GM18951 (cell line): ENCODE results near the gene QDPR.

ENCODE experiments used
- POLR2A ChIP-seq: IDR thresholded peaks from 4 replicates; pipeline ENCODE4 v1.6.1; 2011; ENCODE audit warnings: mild to moderate bottlenecking; ENCODE audit not compliant: insufficient read length, insufficient read depth; ENCODE audit errors: extremely low read depth
- in situ Hi-C: fragments of 300-500 bp; cut with MboI; formaldehyde crosslinking; loops from one replicate; pipeline ENCODE4 v1.12.0; 2022; ENCODE audit warnings: low sequenced_read_pairs, mixed read lengths, inconsistent platforms; ENCODE audit not compliant: unreplicated experiment

The QDPR gene

DNA sequence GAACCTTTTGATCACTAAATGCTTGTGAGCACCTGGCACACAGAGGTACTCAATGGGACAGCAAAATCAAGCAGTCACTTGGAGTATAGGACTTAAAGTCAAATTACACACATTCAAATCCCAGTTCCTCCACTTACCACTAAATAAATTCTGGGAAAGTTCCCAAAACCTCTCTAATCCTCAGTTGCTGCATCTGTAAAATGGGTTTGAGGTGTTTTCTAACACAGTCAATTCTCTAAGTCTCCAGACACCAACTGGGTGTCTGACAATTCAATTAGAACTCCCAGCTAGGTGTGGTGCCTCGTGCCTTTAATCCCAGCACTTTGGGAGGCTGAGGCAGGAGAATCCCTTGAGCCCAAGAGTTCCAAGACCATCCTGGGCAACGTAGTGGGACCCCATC lies 19.0 kb downstream of the QDPR start:
- no peak for TF ChIP-seq POLR2A
- in situ Hi-C loops, result no loop called here

DNA sequence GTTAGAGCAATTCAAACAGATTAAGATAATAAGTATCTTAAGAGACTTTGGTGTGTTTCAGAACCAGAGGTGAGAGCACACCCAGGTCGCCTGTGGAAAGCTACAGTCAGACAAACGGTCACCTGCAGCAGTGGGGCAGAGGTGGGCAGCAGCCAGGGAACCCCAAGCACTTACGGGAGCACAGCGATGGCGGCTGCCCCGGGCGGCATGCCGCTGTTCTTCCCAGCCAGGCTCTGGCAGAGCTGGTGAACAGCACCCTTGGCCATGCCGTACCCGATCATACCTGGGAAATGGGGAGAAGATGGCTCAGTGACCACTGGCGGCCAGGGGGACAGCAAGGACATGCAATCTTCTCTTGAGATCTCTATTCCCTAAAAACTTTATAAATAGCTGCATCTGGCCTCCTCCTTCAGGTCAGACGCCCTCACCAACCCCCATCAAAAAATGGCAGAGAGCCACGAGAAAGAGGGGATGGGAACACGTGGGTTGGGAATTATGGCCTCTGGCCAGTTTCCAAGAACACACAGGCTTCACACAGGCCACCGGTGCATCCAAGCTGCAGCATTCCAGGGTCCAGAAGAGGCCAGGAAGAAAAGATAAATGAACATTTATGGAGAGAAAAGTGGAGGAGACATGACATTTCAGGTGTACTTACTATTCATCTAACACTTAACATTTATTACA lies 19.7 kb downstream of the QDPR start:
- no peak for TF ChIP-seq POLR2A
- in situ Hi-C loops, result no loop called here

DNA sequence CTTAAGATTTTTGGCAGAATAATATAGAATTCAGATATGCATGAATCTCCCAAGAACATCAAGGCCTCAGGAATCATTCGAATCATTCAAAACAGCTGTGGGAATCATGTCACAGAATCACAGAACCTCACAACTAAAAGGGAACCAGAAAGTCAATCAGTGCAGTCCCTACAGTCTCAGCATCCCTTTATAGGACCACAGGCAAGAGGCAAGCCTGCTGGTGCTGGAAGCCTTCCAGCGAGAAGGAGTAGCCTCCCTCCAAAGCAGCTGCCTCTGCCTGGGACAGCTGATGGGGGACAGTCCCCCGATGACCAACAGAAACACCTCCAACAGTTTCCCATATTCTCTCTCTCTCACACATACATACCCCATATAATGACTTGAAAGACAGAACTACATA lies 20.7 kb downstream of the QDPR start:
- in situ Hi-C loops, result no loop called here
- TF ChIP-seq POLR2A, result no peak

DNA sequence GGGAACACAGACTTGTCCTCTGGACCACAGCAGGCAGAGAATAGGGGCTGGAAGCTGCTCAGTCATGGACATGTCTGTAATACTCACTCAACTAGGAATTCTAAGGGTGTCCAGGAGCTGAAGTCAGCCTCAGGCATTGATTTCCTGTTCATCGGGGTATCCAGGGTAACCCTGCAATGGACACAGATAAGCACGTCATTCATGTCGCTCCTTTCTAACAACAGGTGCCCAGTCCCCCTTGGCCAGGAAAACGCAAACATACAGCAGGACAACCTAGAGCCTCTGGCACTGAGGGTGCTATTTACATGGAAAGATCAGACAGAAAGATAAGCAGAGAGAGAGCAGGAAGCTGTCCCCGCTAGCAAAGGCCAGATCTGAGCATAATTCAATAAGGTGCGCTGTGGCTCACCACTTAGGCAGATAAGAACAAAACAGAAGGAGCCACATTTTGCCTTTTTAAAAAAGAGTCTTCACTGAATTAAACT lies 21.3 kb downstream of the QDPR start:
- TF ChIP-seq POLR2A, result no peak
- in situ Hi-C loops, result no loop called here

DNA sequence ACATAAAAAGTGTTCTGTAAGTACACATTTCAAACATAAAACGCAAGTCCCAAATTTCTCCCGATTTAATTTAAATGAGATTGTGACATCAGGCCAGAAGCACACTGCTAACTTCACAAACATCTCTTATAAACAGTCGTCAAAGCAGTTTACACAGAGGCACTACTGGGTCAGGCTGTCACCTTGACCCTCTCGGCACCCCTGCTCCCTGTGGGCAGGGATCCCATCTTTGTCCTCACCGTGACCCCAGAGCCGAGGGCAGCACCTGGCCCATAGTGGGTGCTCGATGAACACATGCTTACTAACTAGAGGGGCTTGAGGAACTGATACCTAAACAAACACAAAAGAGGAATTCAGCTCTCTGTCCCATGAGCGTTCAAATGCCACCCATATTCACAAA lies 22.2 kb downstream of the QDPR start:
- in situ Hi-C loops, result no loop called here
- TF ChIP-seq POLR2A, result no peak

DNA sequence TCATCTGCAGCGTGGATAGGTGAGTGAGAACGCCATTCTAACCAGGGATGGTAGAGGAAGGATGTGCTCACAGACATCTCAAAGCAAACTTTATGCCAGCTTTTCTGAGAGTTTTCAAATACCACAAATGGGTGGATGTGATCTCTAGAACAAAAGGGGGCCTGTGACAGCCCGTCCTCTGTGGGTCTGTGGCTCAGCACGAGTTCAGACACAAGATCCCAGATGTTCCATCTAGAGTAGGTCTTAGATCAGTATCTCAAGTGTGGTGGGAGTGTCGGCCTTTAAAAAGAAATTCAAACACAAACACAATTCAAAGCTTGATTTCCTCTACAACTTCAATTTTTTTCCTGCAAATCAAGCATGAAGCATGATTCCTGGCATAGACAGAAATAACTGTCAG lies 22.8 kb downstream of the QDPR start:
- in situ Hi-C loops, result no loop called here
- TF ChIP-seq POLR2A, result no peak

DNA sequence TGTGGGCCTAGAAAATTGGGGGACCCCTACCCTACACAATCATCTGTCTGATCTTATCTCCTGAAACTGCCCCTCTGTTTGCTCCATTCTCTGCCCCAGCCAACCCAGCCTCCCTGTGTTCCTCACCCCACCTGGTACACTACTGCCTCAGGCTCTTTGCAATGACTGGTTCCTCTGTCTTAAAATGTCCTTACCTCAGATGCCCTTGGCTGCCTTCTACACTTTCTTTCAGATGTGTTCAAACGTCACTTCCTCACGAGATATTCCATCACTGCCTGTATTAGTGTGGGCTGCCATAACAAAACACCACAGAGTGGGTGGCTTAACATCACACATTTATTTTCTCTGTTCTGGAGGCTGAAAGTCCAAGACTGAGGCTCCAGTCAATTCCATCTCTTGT lies 29.2 kb downstream of the QDPR start:
- TF ChIP-seq POLR2A, result no peak
- in situ Hi-C loops, result no loop called here

DNA sequence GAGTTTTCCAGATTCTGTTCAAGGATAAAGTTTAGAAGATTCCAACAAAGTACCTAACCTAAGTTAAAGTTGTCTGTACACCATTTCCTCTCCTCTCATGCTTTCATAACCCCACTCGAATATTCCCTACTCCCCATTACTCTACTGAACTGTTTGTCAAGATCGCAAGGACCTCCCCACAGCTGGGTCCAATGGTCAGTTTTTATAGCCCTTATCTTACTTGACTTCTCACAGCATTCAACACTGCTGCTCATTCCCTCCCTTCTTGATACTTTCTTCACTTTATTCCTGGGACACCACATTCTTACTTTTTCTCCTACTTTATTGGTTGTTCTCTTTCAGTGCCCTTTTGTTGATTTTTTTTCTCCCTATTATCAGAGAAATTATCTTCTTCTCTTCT lies 30.9 kb downstream of the QDPR start:
- no peak for TF ChIP-seq POLR2A
- in situ Hi-C loops, result no loop called here

DNA sequence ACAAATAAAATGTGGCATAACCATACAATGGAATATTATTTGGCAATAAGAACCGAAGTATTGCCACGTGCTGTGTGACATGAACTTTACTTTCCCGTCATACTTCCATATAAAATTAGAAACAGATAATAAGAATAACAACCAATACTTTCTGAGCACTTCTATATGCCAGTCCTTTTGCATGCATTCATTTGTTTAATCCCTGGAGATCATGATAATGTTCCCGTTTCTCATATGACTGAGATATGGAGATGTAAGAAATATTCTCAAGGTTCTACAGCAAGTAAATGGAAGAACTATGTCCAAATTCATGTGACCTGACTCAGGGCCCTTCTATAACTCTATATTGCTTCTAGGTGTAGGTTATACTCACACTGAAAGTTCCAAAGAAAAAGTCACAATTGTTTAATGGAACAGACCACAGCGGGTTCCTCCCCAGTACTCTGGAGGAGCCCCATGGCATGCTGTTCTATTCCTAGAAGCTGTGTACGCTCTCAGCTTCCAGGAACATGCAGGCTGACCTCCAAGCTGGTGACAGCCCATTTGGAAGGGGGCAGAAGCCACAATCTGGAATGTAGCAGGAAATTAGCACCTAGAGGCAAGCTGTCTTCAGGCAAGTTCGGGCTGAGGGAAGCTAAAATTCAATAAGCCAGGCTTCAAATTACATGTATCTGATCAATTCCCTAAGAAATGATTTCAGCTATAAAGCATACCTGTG lies 31.5 kb downstream of the QDPR start:
- TF ChIP-seq POLR2A, result no peak
- in situ Hi-C loops, result no loop called here

DNA sequence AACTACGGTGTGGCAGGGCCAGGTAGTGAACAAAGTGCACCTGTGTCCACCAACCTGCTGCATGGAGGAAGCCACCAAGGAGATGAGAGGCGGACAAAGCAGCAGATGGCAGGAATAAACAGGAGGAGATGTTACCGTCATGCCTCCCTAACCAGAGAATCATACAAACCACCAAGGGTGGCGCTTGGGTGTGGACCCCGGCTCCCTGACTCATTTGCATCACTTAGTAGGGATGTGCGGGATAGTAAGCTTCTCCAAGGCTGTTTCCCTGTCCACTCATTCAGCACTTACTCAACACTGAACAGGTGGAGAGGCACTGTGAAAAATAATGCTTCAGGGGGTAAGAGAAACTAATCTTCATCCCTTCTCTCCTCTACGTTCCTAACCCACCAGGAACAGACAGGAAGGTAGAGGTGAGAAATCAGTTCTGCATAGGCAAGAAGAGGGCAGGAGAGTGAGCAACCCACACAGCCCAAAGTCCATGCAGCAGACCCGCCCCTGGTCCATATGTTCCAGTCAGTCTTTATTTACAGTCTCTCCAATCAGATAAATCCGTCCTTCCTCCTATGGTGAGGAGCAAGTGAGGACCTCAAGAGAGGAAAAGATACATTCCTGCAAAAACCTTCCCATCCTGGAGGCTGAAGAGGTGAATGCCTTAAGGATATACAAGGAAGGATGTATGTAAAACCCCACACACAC lies 34.0 kb downstream of the QDPR start:
- TF ChIP-seq POLR2A, result no peak
- in situ Hi-C loops, result no loop called here

DNA sequence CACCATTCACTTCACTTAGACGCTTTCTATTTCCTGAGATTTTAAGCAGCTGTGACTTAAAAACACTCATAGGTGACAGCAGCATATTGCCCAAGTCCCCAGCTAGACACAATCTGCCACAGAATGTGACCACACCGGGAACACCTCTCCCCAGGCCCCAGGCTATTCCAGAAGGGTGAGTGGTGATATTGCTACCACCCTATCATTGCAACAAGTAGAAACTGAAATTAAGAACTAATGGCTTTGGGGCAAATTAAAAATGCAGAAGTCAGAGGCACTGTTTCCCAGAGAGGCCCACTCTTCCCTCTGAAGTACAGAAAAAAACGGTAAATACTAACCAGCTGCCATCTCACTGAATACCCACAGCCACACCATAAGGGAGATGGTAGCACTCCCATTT lies 35.0 kb downstream of the QDPR start:
- in situ Hi-C loops, result no loop called here
- TF ChIP-seq POLR2A, result no peak

DNA sequence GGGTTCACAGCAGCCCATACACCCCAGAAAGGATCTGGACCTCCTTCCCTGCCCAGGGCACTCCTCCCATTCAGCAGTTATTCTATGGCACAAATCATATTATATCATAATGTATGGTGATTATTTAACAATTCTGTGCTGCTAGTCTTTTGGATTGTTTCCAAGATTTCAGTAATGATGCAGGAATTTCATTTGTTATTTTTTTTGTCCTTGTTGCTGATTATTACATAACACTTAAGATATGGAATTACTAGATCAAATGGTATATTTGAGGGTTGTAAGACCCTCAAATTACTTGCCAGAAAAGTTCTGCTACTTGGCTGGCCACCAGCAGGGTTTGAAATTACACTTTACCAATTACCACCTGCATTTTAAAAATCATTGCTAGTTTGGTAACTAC lies 36.4 kb downstream of the QDPR start:
- no peak for TF ChIP-seq POLR2A
- in situ Hi-C loops, result no loop called here

DNA sequence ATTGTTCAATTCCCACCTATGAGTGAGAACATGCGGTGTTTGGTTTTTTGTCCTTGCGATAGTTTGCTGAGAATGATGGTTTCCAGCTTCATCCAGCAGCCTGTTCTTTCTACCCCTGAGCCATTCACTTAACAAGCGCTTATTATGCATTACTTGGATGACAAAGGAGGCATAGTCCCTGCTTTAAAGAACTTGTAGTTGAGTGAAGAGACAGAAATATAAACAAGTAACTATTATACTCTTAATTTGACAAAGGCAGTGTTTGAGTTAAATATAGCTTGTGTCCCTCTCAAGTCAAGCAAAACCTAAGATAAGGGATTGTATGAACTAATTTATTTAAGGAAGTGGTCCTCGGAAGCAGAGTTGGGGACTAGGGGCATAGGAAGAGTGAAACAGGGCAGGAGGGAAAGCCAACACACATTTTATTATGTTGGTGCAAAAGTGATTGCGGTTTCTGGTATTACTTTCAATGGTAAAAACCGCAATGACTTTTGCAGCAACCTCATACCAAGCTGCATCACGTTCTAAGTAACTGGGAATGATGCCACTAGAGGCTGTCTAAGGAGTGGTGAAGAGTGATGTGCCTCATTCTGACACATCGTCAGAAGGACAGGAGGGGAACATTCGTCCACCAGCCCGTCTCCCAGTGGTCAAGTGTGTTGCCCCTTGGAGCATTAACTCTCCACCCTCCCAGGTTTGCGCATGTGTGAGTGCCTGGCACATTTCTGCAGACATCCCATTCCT lies 41.8 kb downstream of the QDPR start:
- in situ Hi-C loops, result loop anchor here (25.0 kb wide), 1 partner anchor 1183 kb away; no protein-coding TSS in a partner anchor

More for the DNA sequence above, 41.8 kb downstream of the QDPR start:
- no peak for TF ChIP-seq POLR2A
